NT2/D1 (cell line): ENCODE results near the gene DRD4.
A peak's percentile ranks its signal among the peaks of the same experiment; 100 is the strongest.

Experiments
- DNase-seq: peaks from one replicate; pipeline ENCODE4 v3.0.0-alpha.2; 2011; ENCODE audit warnings: low read depth, low spot score
- H3K27me3 ChIP-seq: 2 replicates; pipeline ENCODE4 v1.6.0; 2011; ENCODE audit warnings: mild to moderate bottlenecking; ENCODE audit not compliant: insufficient read length, insufficient read depth
- H3K36me3 ChIP-seq: 2 replicates; pipeline ENCODE4 v1.6.1; 2011; ENCODE audit warnings: mild to moderate bottlenecking, low read length, mixed read lengths; ENCODE audit not compliant: insufficient read depth, insufficient read length
- H3K4me1 ChIP-seq: 2 replicates; pipeline ENCODE4 v1.5.1; 2011; ENCODE audit not compliant: insufficient read depth, insufficient read length
- H3K4me3 ChIP-seq: 2 replicates; pipeline ENCODE4 v1.5.1; 2011; ENCODE audit warnings: low read depth; ENCODE audit not compliant: insufficient read length
- H3K9ac ChIP-seq: 2 replicates; pipeline ENCODE4 v1.6.0; 2011; ENCODE audit warnings: low read depth; ENCODE audit not compliant: insufficient read length
- H3K9me3 ChIP-seq: 2 replicates; pipeline ENCODE4 v1.5.1; 2011; ENCODE audit warnings: mild to moderate bottlenecking, low read length; ENCODE audit not compliant: insufficient read depth
- SUZ12 ChIP-seq: IDR thresholded peaks from 2 replicates; pipeline ENCODE4 v1.6.1; 2011; ENCODE audit not compliant: insufficient read length, insufficient read depth; ENCODE audit errors: extremely low read depth
- YY1 ChIP-seq: IDR thresholded peaks from 2 replicates; pipeline ENCODE4 v1.6.1; 2011; ENCODE audit not compliant: insufficient read length, insufficient read depth
- ZNF274 ChIP-seq: IDR thresholded peaks from 2 replicates; pipeline ENCODE4 v1.6.1; 2011; ENCODE audit warnings: mild to moderate bottlenecking, low read depth, low read length

The DRD4 gene

GRCh38 chr11:673866-674265 is 36.8 kb downstream of the DRD4 start:
- no peak for DNase-seq
- H3K9me3 ChIP-seq: no peaks in the 10 kb centered on the region
- H3K36me3 ChIP-seq: peaks cover 73% of the 10 kb centered on the region
- H3K4me3 ChIP-seq: no peak overlapping the region
- peaks cover 3% of the 10 kb centered on the region for H3K4me1 ChIP-seq
- no peak overlapping the region for H3K9ac ChIP-seq
- no peaks in the 10 kb centered on the region for H3K27me3 ChIP-seq
- TF ChIP-seq ZNF274 (no peak), YY1 (no peak), SUZ12 (no peak)

GRCh38 chr11:674406-674805 is 37.3 kb downstream of the DRD4 start:
- no peak for DNase-seq
- no peak overlapping the region for H3K4me3 ChIP-seq
- H3K36me3 ChIP-seq: peaks cover 71% of the 10 kb centered on the region
- H3K9ac ChIP-seq: no peak overlapping the region
- peaks cover 3% of the 10 kb centered on the region for H3K4me1 ChIP-seq
- no peaks in the 10 kb centered on the region for H3K9me3 ChIP-seq
- TF ChIP-seq YY1 (no peak), SUZ12 (no peak), ZNF274 (no peak)
- no peaks in the 10 kb centered on the region for H3K27me3 ChIP-seq

- Histone ChIP-seq H3K4me1 (peaks cover 3% of the 10 kb centered on the region), H3K36me3 (peaks cover 82% of the 10 kb centered on the region), H3K4me3 (no peak overlapping the region), H3K9ac (no peak overlapping the region), H3K9me3 (no peaks in the 10 kb centered on the region), H3K27me3 (no peaks in the 10 kb centered on the region)
- TF ChIP-seq SUZ12: no peak
- TF ChIP-seq ZNF274: no peak
- TF ChIP-seq YY1: no peak
- no peak for DNase-seq
These were observed 41.2 kb downstream of the DRD4 start for GRCh38 chr11:678297-678696.

GRCh38 chr11:679271-680207 is 42.5 kb downstream of the DRD4 start:
- TF ChIP-seq SUZ12 (no peak), YY1 (no peak), ZNF274 (no peak)

GRCh38 chr11:680476-680875 is 43.4 kb downstream of the DRD4 start:
- Histone ChIP-seq H3K9me3 (no peaks in the 10 kb centered on the region), H3K27me3 (no peaks in the 10 kb centered on the region), H3K36me3 (peaks cover 83% of the 10 kb centered on the region), H3K4me1 (no peaks in the 10 kb centered on the region), H3K4me3 (no peak overlapping the region), H3K9ac (peak overlapping the region; percentile 13)
- TF ChIP-seq SUZ12: no peak
- no peak for TF ChIP-seq ZNF274
- no peak for TF ChIP-seq YY1
- DNase-seq: no peak

More at GRCh38 chr11:679271-680207, 42.5 kb downstream of the DRD4 start:
- no peak overlapping the region for H3K4me3 ChIP-seq
- H3K9ac ChIP-seq: no peak overlapping the region
- peaks cover 82% of the 10 kb centered on the region for H3K36me3 ChIP-seq
- H3K4me1 ChIP-seq: peaks cover 1% of the 10 kb centered on the region
- H3K9me3 ChIP-seq: no peaks in the 10 kb centered on the region
- DNase-seq: no peak
- no peaks in the 10 kb centered on the region for H3K27me3 ChIP-seq

GRCh38 chr11:680970-681369 is 43.9 kb downstream of the DRD4 start:
- Histone ChIP-seq H3K4me3 (no peak overlapping the region), H3K27me3 (no peaks in the 10 kb centered on the region), H3K36me3 (peaks cover 87% of the 10 kb centered on the region), H3K9ac (no peak overlapping the region), H3K4me1 (no peaks in the 10 kb centered on the region), H3K9me3 (no peaks in the 10 kb centered on the region)
- DNase-seq: no peak
- no peak for TF ChIP-seq SUZ12
- no peak for TF ChIP-seq ZNF274
- TF ChIP-seq YY1: no peak

- TF ChIP-seq SUZ12: no peak
- TF ChIP-seq ZNF274: no peak
- TF ChIP-seq YY1: no peak
- Histone ChIP-seq H3K4me3 (no peak overlapping the region), H3K36me3 (peaks cover 96% of the 10 kb centered on the region), H3K27me3 (no peaks in the 10 kb centered on the region), H3K9me3 (no peaks in the 10 kb centered on the region), H3K9ac (no peak overlapping the region), H3K4me1 (peaks cover 3% of the 10 kb centered on the region)
- DNase-seq: no peak
These were observed 49.6 kb downstream of the DRD4 start for GRCh38 chr11:686451-687243.
